IPS-NIHi11 (cell line): Measurements from ENCODE around the gene HERC3.
A peak's percentile ranks its signal among the peaks of the same experiment; 100 is the strongest.

Source experiments
- DNase-seq: peaks from one replicate; pipeline ENCODE4 v3.0.0; 2012; ENCODE audit warnings: mixed read lengths, low spot score

HERC3 gene

DNA sequence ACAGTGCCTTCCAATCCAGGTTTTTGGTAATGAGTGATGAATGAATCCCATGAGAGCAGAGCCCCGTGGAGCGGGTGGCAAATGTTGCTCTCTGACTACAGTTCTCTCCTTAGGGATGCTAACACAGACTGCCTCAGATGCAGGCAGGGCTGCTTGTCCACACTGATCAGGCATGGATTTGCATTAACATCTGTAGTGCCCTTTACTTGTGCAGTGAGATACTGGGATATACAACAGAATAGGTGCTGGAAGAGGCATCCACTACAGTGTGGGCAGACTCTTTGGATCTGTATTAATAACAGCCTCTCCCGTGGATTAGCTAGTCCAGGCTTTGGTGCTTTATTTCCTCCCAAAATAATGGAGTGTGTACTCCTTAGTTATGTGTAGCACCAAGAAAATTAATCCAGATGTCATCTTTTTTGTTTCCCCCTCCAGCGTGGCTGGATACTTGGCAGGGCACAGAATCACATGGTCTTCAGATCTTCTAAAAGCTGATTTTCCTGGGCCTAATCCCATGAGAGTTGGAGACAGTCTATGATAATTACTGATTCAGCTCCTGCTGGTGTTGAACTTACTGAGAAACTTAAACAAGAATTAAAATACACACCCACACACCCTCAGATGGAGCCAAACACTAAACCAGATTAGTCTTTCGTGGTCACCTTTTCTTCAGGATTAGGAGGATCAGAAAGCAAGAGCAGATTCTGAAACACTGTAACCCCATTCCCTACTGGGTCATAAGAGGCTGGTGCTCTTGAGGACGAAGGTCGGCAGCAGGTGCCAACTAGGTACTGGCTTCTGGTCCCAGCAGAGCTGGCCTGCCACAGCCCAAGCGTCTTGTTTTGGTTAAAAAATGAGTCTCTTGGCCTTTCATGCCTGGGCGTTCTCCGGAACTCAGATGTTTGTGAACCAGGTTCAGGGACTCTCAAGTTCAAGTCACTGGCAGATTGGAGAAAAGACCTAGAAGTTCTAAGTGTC, 128.5 kb downstream of the HERC3 start:
- no peak for DNase-seq

DNA sequence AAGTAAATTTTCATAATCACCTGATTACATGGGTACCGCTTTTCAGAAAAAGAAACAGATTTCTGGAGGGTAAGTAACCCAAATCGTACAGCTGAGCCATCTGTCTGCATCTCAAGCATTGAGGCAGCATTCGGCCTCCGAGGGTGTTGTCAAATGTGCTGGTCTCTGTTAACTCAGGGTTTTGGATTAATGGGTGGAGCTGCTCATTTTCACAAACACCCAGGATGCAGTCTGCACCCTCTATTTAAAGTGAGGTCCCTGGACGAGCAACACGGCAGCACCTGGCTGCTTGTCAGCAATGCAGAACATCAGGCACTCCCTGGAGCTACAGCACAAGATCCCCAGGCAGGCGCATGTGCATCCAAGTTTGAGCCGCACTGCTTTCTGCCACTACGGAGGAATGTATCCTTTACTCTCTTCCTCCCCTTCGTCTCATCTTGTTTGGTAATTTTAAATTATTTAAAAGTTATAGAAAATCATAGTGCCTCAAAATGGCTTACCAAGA, 130.0 kb downstream of the HERC3 start:
- DNase-seq = no peak

DNA sequence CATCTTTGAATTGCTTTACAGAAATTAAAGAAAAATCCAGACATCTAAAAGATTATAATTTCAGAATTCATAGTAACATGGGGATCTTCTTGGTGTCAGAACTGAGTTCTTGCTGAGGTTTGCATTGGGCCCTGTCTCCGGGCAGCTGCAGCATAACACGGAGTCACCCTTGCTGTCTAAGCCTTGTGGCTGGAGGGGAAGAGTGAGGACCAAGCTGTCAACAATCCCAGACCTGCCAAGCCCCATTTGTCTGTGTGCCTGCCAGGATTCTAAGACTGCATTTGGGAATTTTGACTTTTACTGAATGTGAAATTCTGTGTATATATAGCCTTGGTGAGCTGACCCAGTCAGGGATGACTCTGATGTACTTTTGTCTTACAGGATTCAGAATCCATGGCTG, 130.5 kb downstream of the HERC3 start:
- no peak for DNase-seq

DNA sequence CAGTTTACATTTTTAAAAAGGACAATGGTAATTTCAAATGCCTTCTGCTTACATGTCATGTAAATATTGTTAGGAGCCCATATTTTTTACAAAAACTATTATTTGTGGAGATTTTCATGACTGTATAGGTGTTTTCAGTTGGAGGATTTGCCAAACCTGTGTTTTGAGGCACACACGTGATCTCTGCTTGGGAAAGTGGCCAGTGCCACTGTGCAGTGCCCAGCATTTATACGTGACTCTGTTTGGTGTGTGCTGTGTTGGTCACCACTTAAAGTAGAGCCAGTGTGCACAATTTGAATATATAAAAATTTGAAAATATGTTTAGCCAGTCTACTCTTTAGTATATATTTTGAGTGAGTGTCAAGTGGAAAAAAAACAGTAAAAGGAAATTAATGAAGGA, 132.1 kb downstream of the HERC3 start:
- DNase-seq = no peak

DNA sequence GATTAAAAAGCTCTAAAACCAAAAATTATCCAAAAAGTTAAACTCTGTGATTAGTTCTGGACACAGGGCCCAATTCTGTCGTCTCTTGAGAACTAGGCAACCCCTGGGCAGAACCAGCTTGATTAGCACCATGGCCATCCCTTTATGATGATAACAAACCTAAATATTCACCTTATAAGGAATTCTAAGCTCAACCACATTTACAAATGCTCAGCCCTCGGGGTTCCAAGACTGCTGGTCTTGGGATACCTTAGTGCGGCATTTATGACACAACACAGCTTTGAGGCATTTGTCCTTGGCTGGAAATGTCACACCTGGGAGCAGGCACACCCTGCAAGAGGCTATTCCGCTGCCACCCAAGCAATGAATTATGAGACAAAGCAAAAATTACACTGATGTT, 132.9 kb downstream of the HERC3 start:
- no peak for DNase-seq

DNA sequence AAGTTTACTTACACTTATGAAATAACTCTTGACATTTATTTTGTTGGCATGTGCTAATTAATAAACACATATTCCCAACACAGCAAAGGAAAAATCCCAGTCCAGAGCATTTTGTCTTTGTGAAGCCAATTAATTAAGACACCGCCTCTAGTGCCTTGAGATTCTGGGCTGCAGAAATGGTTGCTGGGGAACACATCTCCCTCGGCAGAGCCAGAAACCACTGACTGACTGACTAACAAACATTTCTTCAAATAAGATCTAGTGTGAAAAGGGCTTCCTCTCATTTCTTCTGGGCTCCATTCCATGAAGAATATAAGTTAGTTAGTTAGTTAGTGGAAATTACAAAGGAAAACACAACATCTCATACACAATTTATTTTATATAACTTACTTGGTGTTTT, 133.7 kb downstream of the HERC3 start:
- no peak for DNase-seq

DNA sequence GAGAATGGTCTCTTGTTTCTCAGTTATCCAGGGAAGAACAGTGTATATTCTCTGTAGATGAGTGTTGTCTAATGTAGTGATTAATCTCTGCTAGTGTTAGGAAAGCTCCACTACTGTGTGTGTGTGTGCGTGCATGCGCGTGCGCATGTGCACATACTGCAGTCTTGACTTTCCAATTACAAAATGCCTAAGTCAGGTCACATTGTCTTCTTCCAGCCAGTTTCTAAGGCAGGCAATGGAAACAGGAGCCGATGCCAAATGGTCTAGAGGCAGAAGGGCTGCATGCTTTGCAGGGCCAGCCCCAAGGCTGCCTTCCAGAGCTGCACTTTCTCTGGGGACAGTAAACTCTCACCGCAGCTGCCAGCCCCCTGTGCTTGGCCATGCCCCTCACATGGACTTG, 135.9 kb downstream of the HERC3 start:
- no peak for DNase-seq

DNA sequence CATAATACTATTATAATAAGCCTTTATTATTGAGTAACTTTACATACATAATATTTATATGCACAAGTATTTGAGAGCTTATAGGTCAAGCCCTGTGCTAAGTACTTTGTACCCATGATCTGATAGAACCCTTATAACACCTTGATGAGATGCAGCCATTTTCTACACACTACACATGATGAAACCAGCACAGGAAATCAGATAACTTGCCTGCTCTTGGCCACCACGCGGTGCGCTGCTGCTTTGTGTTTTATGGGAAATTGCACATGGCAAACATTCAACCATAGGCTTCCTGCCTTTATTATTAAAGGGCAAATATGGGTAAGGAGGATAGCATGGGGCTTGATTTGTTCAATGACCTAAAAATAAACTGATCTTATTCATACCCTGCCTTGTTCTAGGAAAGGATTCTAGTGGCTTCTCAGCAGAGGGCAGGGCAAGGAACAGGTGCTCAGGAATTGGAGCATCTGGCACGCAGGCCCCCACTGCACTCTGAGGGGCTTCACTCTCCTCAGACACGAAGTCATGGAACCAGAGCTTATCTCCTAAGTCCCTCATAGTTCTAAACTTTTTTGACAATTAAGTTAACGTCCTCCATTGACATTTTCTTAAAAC, 137.0 kb downstream of the HERC3 start:
- no peak for DNase-seq

DNA sequence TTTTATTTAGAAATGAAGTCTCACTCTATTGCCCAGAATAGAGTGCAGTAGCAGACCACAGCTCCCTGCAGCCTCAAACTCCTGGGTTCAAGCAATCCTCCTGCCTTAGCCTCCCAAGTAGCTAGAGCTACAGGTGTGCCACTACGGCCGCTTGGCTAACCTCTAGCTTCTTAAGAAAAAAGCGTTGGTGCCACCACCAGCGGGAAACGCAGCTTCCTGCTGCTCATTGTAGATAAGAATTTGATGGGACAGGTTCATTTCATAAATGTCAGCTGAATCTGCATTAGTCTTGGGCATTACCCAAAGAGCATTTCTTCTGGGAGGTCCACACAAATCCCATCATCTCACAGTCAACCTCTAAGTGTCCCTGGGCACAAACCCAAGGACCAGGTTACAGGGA, 138.5 kb downstream of the HERC3 start:
- DNase-seq = no peak

DNA sequence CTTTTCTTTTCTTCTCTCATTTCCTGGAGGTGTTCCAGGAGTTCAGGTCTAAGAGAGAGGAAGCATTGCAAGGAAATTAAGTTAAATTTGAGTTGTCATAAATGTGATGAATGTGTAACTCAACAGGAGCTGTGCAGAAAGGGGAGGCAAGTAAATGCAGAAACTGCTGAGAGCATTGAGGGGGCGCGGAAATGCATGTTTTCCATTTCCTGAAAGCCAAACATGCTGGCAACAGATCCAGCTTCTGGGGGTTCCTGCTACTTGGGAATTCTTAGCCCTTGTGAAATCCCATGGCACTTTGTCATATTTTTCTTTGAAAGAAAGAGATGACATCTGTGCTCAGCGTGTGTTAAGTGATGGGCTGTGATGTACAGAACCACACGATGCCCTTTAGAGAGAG, 139.1 kb downstream of the HERC3 start:
- no peak for DNase-seq

DNA sequence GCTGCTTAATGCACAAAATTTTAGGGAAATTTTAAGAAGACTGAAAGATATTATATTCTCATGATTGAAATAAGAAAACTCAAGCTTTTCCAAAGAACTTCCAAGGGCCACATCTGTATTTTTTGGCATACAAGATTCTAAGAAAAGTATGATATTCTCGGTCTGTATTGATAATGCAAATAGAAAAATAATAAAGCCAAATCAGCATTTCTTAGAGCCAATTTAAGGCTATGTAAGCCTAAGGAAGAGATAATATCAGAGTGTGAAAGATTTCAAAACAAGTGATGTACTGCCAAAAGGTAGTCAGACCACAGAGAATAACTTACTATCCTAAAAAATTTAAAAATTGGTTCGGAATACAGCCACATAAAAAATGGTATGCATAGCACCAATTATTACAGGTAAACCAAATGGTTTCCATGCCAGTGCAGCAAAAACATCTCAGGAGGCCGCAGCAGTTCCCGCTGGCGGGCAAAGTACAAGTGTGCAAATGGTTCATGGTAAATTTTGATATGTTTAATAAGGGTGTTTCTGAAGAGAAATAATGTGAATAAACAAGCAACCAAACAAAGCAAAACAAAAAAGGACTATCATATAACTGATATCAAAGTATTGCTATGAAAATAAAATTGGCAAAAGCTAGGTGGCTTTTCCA, 140.6 kb downstream of the HERC3 start:
- DNase-seq = no peak

DNA sequence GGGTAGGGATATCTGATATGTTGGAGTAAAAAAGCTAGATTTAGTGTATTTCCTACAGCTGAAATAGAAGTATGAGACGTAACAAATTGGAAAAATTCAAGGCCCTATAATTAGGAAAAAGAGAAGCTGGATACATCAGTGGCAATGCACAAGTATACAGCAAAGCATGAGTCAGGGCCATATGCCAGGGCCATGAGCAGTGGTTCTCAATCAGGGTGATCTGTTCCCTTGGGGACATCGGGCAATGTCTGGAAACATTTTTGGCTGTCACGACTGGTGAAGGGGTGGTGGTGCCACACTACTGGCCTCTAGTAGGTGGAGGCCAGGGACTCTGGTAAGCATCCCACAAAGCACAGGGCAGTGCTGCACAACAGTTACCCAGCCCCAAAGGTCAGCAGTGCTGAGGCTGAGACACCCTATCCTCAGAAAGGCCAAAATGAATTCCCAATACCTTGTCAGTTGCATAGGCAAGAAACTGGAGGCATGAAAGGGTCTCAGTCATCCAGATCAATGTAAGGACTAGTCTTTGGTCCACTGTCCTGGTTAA, 142.2 kb downstream of the HERC3 start:
- no peak for DNase-seq

DNA sequence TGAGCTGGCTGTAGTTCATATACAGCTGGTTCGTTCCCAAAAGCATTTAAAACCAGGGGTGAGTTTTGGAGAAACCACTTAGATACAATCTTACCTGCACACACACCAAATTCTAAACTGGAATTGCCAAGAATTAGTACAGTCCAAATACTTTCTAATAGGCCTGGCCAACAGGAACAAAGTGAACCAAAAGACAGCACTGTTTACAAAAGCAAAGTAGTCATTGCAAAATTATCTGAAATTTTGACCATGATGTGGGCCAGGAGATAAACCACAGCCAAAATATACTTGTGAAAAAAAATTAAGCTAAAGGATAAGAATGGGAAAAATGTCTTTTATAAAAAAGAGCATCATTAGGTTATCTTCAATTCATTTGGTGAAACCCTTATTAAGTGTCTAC, 143.3 kb downstream of the HERC3 start:
- no peak for DNase-seq

DNA sequence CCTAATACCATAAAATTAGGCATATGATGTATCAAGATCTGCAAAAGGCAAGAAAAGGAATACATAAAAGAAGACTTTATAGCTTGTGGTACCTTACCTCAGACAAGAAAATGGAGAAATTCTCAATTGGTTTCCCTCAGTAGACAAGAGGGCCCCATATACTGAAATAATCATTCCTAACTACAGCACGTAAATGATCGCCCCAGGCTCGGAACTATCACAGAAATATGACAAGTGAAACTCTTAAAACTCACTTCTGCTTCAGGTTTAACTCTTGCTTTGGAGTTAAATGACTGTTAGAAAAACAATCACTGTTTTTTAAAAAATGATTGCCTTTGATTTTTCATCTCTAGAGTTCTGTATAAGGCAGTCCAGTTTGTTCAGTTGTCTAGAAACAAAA, 144.0 kb downstream of the HERC3 start:
- DNase-seq = no peak

DNA sequence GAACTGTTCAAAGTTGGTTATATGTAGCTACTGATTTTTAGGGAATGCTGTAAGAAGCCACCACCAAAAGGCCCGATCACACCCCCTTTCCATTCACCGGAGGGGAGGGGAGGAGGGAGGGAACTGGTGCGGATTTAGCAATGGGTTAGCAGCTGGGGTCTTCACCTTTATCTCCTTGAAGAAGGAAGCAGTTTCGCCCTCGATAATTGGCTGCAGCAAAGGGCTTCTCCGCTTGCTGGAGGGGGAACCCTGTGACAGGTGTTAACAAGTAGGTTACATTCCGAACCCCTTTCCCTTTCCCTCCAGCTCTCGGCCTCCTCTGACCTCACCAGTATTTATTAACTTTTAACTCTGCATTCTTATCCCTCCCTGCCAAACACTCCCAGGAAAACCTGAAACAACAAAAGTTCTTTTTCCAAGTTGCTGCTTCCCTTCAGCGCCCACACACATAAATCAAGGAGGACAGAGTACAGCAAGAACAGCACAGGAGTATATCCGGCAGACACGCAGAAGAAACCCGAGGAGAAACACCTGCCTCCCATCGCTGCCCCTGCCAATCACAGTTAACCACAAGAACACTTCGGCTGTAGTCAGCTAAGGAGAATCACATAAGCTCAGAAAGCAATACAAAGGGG, 145.1 kb downstream of the HERC3 start:
- peak; percentile 68 for DNase-seq

DNA sequence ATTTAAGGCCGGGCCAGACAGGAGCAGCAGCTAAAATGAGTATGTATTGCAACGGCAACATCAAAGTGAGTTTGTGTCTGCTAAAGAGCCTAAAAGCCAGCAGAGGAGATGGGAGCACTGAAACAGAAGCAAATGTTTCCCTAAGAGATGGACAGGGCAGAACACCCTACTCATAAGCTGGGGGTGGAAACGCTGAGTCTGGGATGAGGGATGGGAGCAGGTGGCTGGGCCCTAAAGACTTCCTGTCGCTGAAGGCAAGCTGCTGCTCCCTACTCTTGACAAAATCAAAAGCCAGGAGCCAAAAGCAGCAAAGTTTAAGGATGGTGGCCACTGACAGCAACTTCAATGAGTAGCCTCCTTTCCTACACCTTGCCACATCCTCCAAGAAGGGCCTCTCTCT, 145.9 kb downstream of the HERC3 start:
- DNase-seq = no peak

DNA sequence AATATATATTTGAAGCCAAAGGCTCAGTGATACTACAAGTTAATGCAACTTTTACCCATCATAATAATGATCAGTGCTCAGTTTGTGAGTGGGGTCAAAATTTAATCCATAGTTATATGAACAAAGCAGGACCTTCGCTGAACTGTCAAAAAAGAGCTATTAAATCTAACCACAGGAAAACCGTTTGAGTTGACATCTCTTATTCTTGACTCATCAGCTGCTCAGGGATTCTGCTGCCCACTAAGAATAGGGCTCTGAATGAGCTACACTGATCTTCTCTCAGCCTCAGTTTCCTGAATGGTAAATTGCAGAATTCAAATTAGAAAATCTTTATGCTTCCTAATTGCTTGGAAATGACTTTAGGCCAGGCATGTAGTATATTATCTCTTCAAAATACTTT, 150.3 kb downstream of the HERC3 start:
- no peak for DNase-seq

DNA sequence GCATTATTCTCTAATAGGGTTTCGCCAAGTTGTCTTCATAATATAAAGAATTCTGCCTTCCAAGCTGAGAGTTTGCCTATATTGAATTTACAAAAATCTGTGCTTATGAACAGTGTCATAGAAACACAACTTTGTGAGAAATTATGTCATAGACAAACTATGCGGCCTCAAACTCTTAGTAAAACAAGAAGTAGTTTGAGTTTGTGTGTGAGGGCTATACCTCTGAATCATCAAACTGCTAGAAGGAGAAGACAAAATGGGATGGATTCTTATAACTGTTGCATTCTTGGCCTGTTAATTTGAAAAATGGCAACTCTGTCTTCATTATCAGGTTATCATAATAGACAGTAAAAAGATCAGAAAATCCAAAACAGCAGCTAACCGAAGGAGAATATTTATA, 151.4 kb downstream of the HERC3 start:
- no peak for DNase-seq

DNA sequence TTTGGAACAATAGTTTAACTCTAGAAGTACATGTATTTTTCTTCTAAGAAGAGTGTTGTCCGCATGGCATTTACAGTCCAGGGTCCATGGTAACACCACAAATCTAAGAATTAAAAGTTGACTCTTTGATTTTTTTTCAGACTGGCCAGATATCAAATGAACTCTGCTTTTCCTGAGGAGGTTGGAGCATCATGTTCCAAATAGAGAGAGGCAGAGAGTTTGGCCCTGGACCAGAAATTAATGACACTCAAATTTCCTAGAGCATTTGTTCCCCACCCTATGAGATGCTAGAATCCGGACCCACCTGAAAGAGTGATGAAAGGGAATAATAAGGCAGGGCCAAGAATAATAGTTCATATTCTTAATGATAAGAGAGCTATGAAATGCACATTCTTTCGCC, 152.3 kb downstream of the HERC3 start:
- no peak for DNase-seq

DNA sequence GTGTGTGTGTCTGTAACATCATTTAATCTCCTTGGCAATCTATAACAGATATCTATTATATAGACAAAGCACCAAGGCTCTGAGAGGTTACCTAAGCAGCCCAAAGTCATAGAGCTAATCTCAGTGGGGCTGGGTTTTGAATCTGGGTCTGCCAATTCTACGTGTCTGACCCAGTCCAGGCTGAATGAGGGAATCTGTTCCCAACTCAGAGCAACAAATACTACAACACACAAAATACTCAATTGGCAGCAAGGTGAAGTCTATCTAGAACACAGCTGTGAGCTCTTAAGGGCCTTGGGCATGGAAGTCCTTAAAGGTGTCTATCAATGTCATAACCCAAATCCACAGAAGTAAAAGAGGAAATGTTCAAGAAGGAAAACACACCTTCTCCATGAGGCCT, 152.9 kb downstream of the HERC3 start:
- no peak for DNase-seq

DNA sequence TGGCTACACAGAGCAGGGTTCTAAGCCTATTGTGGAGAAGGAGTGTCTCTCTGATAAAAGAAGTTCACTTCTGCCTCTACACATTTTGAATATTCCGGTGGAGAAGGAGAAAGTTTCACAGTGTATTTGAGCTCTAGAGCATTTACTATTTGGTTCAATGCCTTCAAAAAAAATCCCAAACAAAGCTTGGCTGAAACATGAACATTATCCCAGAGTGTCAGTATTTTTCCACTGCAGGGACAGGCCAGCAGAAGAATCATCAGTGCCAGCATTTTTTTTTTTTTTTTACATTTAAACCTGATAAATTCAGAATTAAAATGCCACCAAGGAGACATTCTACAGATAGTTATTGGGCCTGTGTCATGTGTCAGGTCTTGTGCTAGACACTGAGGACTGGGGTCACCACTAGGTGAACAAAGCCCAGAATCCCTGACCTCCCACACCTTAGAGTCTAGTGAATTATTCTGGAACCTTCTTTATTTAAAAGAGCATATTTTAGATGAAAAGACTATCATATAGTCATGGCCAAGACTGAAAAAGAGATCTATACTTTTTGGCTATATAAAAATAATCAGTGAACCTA, 153.4 kb downstream of the HERC3 start:
- no peak for DNase-seq

DNA sequence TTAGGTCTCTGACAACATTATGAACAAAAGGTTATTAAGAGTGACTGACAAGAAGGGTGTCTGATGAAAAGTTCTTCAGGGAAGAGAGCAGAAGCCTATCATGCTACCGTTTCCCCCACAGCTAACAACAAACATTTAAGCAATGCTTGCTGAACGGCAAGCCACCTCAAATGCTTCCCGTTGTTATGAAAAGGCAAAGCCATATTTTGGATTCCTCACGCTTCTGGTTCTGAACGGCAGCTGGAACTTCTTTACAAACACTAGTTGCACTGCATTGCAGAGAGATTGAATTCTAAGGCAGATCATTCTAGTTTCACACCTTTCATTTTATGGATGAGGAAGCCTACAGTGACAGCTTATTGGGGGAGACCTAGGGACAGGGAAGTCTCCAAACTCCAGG, 153.9 kb downstream of the HERC3 start:
- no peak for DNase-seq
